KOPT-K1 (cell line): ENCODE measurements around the gene DNMT3B.
A peak's percentile ranks its signal among the peaks of the same experiment; 100 is the strongest.

Source experiments
- H3K27ac ChIP-seq: fragments of 200-600 bp; sonication (generic); 2 replicates; pipeline ENCODE4 v1.5.1; 2016; ENCODE audit warnings: antibody characterized with exemption, mild to moderate bottlenecking, low read depth, low read length; ENCODE audit not compliant: poor library complexity, severe bottlenecking
- H3K36me3 ChIP-seq: fragments of 200-600 bp; sonication (generic); 2 replicates; pipeline ENCODE4 v1.5.1; 2017; ENCODE audit warnings: antibody characterized with exemption, mild to moderate bottlenecking, low read length, moderate library complexity; ENCODE audit not compliant: insufficient read depth
- H3K9me3 ChIP-seq: fragments of 200-600 bp; sonication (generic); 2 replicates; pipeline ENCODE4 v1.5.1; 2017; ENCODE audit warnings: antibody characterized with exemption, low read length, mild to moderate bottlenecking; ENCODE audit not compliant: insufficient read depth, poor library complexity, severe bottlenecking

DNMT3B gene

GRCh38 chr20:32820698-32821377, 58.7 kb downstream of the DNMT3B start:
- Histone ChIP-seq H3K36me3 (peaks cover 29% of the 10 kb centered on the region), H3K9me3 (no peaks in the 10 kb centered on the region), H3K27ac (peak overlapping the region; percentile 84)

GRCh38 chr20:32822225-32822624, 60.0 kb downstream of the DNMT3B start:
- Histone ChIP-seq H3K27ac (no peak overlapping the region), H3K36me3 (peaks cover 43% of the 10 kb centered on the region), H3K9me3 (no peaks in the 10 kb centered on the region)

DNA sequence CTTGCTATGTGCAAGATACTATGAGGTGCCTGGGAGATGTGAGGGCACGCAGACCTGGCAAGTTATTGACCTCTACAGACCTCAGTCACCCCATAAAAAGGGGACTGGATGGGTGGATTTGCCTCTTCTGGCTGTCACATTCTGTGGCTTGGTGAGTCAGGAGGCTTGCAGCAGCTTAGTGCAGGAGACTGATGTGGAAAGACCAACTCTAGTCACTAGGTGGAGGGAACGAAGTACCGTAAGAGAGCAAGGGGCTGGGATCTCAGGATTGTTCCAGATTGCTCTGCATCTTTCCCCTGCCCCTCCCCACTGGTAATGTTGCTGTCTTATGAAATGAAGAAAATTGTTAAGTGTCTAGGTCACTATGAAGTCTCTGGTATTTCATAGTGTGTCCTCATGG, 60.9 kb downstream of the DNMT3B start:
- no peak overlapping the region for H3K27ac ChIP-seq
- H3K9me3 ChIP-seq, result no peaks in the 10 kb centered on the region
- peaks cover 52% of the 10 kb centered on the region for H3K36me3 ChIP-seq

DNA sequence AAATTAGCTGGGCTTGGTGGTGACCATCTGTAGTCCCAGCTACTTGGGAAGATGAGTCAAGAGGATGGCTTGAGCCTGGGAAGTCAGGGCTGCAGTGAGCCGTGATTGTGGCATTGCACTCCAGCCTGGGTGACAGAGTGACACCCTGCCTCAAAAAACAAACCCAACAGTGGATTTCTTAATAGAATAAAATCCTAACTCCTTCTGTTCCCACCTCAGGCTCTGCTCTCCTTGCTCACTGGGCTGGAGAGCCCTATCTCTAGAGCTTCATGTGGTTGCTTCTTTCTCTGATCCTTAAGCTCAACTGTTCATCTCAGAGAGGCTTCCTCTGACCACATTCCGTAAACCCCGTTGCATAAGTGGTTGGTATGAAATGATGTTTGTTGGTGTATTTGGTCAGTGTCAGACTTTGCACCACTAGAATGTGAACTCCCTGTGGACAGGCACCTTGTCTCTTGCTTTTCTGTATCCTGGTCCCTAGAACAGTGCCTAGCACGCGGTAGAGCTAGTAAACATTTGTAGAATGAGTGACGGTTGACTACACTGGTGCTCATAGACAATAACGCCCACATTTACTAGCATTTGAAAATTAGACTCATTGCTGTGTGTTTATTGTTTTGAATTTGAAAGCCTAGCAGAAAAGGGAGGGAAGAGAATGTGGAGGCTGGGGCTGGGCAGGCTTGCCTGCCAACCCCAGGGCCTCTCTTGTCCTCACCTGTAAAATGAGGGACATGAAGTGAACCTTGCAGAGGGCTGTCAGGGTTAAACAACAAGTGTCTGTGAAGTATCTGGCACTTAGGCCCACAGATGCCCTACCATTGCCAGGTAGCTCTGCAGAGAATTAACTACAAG, 61.8 kb downstream of the DNMT3B start:
- Histone ChIP-seq H3K36me3 (peaks cover 60% of the 10 kb centered on the region), H3K27ac (no peak overlapping the region), H3K9me3 (no peaks in the 10 kb centered on the region)

GRCh38 chr20:32828029-32828680, 66.0 kb downstream of the DNMT3B start:
- no peak overlapping the region for H3K27ac ChIP-seq
- peaks cover 86% of the 10 kb centered on the region for H3K36me3 ChIP-seq
- H3K9me3 ChIP-seq, result no peaks in the 10 kb centered on the region

DNA sequence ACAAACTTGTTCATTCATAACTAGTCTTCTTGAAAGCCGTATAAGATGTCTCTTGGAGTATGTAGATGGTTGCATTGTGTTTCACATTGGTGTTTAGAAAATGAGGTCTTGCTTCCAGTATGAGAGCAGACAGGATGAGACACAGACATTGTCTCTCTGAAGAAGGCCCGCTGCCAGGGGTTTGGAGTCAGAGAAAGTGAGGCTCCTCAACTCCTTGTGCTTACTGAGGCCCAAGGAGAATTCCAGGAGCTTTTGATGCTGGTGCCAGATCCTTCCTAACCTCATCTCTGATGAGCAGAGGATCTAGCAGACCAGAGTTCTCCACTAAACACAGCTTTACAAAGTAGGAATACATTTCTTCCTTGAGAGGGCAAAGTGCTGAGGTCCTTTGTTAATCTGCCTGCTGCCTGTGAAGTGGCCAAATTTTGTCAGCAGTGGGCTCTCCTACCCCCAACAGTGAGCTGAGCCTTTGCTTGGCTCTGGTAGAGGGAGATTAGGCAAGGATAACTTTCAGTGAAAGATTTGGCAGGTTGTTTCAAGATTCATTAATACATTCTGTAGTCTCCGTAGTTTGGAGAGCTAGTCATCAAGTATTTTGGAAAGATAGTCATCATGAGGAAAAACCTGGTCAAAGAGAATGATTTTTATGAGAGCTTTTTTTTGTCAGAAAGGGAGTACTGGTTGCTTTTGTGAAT, 67.3 kb downstream of the DNMT3B start:
- Histone ChIP-seq H3K9me3 (no peaks in the 10 kb centered on the region), H3K27ac (no peak overlapping the region), H3K36me3 (peaks cover 93% of the 10 kb centered on the region)

GRCh38 chr20:32830437-32830836, 68.3 kb downstream of the DNMT3B start:
- no peaks in the 10 kb centered on the region for H3K9me3 ChIP-seq
- H3K36me3 ChIP-seq, result peaks cover 98% of the 10 kb centered on the region
- no peak overlapping the region for H3K27ac ChIP-seq

DNA sequence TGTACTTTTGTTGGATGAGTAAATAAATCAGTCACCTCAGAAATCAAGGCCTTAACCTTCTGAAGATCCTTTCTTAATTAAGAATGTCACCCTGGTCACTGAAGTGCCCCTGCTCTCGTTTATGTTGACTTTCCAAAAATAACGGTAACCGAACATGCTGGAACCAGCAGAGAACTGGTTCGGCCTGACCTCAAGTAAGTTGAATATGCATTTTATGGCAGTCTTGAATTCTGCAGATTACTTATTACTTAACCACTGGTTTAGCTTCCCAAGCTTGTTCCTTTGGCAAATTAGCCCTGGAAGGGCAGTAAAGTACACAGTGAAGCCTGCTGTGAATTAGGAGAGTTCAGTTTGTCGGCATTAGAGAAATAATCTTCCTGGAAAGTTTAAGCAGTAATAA, 69.8 kb downstream of the DNMT3B start:
- Histone ChIP-seq H3K27ac (no peak overlapping the region), H3K36me3 (peaks cover 99% of the 10 kb centered on the region), H3K9me3 (no peaks in the 10 kb centered on the region)

GRCh38 chr20:32832664-32833063, 70.5 kb downstream of the DNMT3B start:
- Histone ChIP-seq H3K27ac (no peak overlapping the region), H3K36me3 (peaks cover 99% of the 10 kb centered on the region), H3K9me3 (no peaks in the 10 kb centered on the region)

- Histone ChIP-seq H3K9me3 (no peaks in the 10 kb centered on the region), H3K36me3 (peaks cover 99% of the 10 kb centered on the region), H3K27ac (no peak overlapping the region)
Observed at GRCh38 chr20:32834972-32835371, 72.8 kb downstream of the DNMT3B start.

DNA sequence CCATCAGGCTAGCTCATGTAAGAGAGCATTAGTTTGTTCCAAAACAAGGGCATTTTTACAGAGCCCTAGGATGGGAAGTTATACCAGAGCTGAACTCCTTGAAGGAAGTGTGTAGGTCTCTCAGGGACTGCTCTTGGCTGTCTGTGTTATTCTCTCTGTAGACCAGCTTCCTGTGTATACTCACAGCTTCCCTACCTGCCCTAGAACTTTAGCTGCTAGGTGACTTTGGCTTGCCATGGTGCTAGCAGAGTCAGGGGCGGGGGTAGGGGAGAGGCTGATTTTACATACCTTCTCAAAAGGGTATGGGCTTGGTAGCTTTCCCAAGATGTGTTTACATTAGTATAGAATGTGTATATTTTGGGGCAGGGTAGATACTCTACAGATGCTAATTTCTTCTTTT, 75.0 kb downstream of the DNMT3B start:
- Histone ChIP-seq H3K27ac (no peak overlapping the region), H3K9me3 (no peaks in the 10 kb centered on the region), H3K36me3 (peaks cover 99% of the 10 kb centered on the region)

DNA sequence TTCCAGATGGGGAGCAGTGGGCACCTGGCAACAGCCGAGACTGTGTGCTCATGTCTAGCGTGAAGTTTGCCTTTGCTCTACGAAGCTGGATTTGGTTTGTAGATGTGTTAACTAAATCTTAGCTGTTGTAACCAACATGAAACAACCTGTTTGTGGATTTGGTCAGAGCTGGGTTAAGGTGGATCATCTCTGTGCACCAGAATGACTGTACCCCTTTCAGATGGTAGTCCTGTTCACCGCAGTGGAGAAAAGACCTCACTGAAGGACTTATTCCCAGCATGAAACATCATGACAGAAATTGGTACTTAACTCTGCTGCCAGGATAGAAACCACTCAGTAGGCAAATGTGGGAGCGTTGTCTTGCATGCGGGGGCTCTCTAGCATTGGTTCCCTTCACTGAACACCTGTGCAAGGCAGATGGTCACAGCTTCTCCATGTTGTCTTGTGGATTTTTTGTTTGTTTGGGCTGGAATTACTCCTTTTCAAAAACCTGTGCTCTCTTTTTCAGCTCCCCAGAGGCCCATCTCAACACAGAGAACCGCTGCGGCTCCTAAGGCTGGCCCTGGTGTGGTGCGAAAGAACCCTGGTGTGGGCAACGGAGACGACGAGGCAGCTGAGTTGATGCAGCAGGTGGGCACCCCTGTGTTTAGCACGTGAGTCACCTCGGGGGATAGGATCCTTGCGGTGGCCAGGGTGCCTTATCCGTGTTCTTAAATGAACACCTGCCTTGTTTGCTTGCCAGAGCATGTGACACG, 77.2 kb downstream of the DNMT3B start:
- H3K36me3 ChIP-seq, result peaks cover 100% of the 10 kb centered on the region
- no peaks in the 10 kb centered on the region for H3K9me3 ChIP-seq
- H3K27ac ChIP-seq, result no peak overlapping the region

DNA sequence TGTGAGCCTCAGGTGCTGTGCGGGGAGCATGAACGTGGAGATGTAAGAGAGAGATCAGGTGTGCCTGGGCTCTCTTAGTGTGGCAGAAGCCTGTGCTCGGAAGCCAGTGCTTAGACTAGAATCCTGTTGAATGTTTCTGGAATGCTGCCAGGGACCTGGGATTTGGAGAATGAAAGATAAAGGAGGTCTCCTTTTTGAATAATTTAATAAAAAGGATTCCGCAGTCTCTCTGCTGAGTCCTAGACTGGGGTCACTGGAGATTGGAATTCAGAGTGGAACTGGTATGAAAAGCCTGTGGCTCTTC, 77.7 kb downstream of the DNMT3B start:
- Histone ChIP-seq H3K9me3 (no peaks in the 10 kb centered on the region), H3K27ac (no peak overlapping the region), H3K36me3 (peaks cover 100% of the 10 kb centered on the region)

GRCh38 chr20:32841174-32841573, 79.0 kb downstream of the DNMT3B start:
- no peaks in the 10 kb centered on the region for H3K9me3 ChIP-seq
- no peak overlapping the region for H3K27ac ChIP-seq
- peaks cover 100% of the 10 kb centered on the region for H3K36me3 ChIP-seq
